ENCODE results near the gene CARD8.

CARD8 gene

DNA sequence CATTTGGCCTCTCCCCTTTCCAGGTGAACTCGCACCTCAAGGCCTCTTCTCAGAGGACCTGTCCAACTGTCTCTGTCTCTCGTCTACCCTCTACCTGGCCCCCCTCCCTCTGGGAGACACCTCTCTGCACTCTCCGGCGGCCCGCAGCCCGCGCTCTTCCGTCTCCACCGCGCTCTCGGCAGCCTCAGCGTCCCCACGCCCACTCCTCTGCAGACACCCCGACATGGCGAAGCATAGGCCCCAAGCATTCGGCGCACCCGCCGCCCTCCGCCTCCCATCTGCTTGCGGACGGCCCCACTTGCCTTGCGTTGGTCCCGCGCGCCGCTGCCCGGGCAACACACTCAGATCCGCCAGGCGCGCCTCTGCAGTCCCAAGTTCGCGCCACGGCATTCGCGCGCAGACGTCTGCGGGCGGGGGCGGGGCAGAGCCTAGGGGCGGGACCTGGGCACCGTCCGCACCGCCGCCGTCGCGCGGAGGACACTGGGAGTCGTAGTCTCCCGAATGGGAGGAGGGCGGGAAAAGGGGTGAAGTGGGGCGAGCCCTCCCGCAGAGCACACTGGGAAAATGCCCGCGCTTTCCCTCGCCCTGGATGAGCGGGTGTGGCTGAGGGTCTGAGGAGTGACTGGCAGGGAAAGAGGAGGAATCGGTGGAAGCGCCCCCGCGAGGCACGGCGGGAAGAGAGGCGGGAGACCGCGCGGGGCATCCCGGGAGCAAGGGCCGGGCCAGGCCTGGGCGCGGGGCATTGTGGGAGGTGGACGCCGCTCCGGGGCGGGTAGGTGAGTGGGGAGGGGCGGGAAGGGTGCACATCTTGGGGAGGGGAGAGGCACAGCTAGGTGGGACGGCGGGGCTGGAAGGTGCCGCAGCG is 85.5 kb downstream of the CARD8 start, which contains the start of the genes LIG1 and ZSWIM9:
LIG1 (minus strand) TSS at position 406 of the 865 bp plus-strand sequence. CDS start 4,778 bp downstream, outside the sequence.
ZSWIM9 (plus strand) TSS at position 742 of the 865 bp plus-strand sequence. CDS start 1,123 bp downstream, outside the sequence.
- DNase-seq, result peak; percentile 95

DNA sequence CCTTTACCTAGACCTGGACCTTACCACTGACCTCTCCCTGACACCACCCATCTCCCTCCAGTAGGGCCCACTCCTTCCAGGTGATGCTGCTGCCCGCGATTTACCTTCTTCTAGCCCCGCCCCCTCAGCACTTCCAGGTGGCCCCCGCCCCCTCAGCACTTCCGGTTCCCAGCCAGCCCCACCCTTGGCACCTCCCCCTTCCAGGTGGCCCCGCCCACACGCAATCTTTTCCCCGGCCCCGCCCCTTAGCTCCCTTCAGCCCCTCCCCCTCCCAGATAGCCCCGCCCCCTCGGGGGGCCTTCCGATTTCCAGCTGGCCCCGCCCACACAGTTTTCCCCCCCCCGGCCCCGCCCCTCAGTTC is 86.2 kb downstream of the CARD8 start:
- peak; percentile 71 for DNase-seq

DNA sequence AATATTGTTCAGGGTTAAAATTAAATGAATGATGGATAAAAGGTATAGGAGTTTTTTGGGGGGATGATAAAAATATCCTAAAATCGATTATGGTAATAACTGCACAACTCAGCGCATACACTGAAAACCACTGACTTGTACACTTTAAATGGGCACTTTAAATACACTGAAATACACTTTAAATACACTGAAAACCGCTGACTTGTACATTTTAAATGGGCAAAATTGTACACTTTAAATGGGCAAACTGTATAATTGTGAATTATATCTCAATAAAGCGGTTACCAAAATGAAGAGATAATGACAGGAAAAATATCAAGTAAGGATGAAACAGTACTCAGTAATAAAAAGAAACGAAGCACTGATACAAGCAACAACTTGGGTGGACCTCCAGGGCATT is 87.0 kb downstream of the CARD8 start:
- no peak for DNase-seq

DNA sequence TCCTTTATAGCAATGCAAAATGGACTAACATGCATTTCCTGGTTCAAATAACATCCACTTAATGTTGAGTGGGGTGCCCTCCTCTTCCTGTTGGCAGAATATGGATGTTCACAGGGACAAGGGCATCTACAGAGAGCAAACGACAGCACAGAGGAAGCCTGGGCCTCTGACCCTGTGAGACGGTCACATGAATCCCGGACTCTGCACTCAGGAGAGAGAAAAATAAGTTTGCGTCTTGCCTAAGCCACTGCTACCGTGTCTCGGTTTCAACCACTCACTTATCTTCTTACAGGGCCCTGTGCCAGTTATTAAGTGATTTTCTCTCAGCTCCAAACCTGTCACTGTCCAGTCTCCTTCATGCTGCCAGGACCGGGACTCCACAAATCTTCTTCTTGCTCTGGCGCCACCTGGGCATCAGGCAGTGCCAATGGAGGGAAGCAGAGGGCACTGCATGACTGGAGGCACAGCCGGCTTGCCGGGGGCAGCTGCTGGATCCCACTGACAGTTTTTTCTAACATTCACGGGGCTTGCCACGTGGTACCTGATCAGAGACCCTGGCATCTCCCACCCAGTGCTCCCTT is 97.4 kb downstream of the CARD8 start:
- DNase-seq, result no peak

Data from inflammatory macrophage treated with lipopolysaccharide for 4 hours (primary cell).